Umbilical cord (tissue), 2 donors: ENCODE measurements around the gene ARID1B. TPM values are rescaled to one million over a fixed set of nuclear protein-coding genes. Genes with fewer than 3 reads are reported as not detected.

ENCODE experiments used
- DNase-seq: peaks from one replicate; pipeline ENCODE4 v3.0.0-alpha.2; 2015; ENCODE audit warnings: low spot score
- total RNA-seq: library from RNA; depleted of rRNA; stranded (reverse); fragments of >200 nt; gene quantifications from one replicate; pipeline ENCODE4 v1.2.3, GENCODE V29; 2014; ENCODE audit warnings: low replicate concordance; ENCODE audit not compliant: insufficient read depth

Gene ARID1B
- total RNA-seq, 1 donor from 2014 or later: 102 TPM

- DNase-seq: no peak
Measured at GRCh38 chr6:157150076-157150475, 372.9 kb downstream of the ARID1B start.

GRCh38 chr6:157151029-157151428, 373.9 kb downstream of the ARID1B start:
- no peak for DNase-seq

GRCh38 chr6:157151989-157152388, 374.8 kb downstream of the ARID1B start:
- peak; percentile 94 for DNase-seq

- DNase-seq: no peak
Measured at GRCh38 chr6:157152556-157152955, 375.4 kb downstream of the ARID1B start.

GRCh38 chr6:157155804-157156203, 378.6 kb downstream of the ARID1B start:
- DNase-seq: no peak

GRCh38 chr6:157157258-157157657, 380.1 kb downstream of the ARID1B start:
- DNase-seq: no peak

- no peak for DNase-seq
Measured at GRCh38 chr6:157158456-157158855, 381.3 kb downstream of the ARID1B start.

GRCh38 chr6:157158897-157159296, 381.7 kb downstream of the ARID1B start:
- no peak for DNase-seq

GRCh38 chr6:157159348-157159747, 382.2 kb downstream of the ARID1B start:
- no peak for DNase-seq

GRCh38 chr6:157161912-157162311, 384.7 kb downstream of the ARID1B start:
- DNase-seq: no peak

- DNase-seq: no peak
Measured at GRCh38 chr6:157162766-157163433, 385.7 kb downstream of the ARID1B start.

- DNase-seq: no peak
Measured at GRCh38 chr6:157163434-157164159, 386.4 kb downstream of the ARID1B start.

GRCh38 chr6:157164972-157165371, 387.8 kb downstream of the ARID1B start:
- no peak for DNase-seq

- no peak for DNase-seq
Measured at GRCh38 chr6:157166784-157167183, 389.6 kb downstream of the ARID1B start.

- DNase-seq: no peak
Measured at GRCh38 chr6:157167837-157168236, 390.7 kb downstream of the ARID1B start.

- no peak for DNase-seq
Measured at GRCh38 chr6:157168471-157168870, 391.3 kb downstream of the ARID1B start.

- DNase-seq: no peak
Measured at GRCh38 chr6:157169226-157169625, 392.0 kb downstream of the ARID1B start.

- DNase-seq: peak; percentile 29
Measured at GRCh38 chr6:157169656-157170055, 392.5 kb downstream of the ARID1B start.

- DNase-seq: no peak
Measured at GRCh38 chr6:157170535-157170934, 393.4 kb downstream of the ARID1B start.

GRCh38 chr6:157171801-157172200, 394.6 kb downstream of the ARID1B start:
- no peak for DNase-seq

GRCh38 chr6:157172231-157172701, 395.1 kb downstream of the ARID1B start:
- DNase-seq: no peak

GRCh38 chr6:157172830-157173536, 395.8 kb downstream of the ARID1B start:
- no peak for DNase-seq
